ENCODE results near the gene BCL2L1. TPM values are rescaled to one million over a fixed set of nuclear protein-coding genes. Genes with fewer than 3 reads are reported as not detected.
"Not testable (repeated sequence)": the region's sequence is repeated elsewhere in the genome, so short reads cannot be mapped to it uniquely, and the experiment has no call there.

Gene BCL2L1
- polyA plus RNA-seq, 4 donors = 52.6 to 160 (median 86.3) TPM

DNA sequence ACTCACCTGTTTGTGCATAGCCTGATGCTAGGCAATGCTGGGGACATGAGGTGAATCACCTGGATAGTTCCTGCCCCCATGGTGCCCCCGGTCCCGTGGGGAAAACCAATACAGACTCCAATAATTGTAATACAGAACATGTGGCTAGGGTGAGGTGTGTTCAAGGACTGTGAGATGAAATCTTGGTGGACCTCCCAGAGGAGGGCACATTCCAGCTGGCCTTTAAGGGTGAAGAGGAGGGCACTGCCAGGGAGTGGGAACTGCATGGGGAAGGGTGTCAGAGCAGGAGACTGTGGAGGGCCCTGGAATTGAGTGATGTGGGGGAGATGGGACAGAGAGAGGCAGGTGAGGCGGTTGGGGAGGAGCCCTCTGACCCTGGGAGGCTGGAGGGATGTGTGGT lies 82.4 kb downstream of the BCL2L1 start:
- Histone ChIP-seq H3K4me3 (ENCODE audit: low read depth in 1 of 3, low read length in 3 of 3) (no peak overlapping the region), H3K36me3 (ENCODE audit: control insufficient read depth in 3 of 3, insufficient read depth in 2 of 3, low read depth in 1 of 3, low read length in 3 of 3) (no peaks in the 10 kb centered on the region), H3K9me3 (ENCODE audit: control insufficient read depth in 2 of 2, insufficient read depth in 1 of 2, low read depth in 1 of 2, low read length in 1 of 2) (no peaks in the 10 kb centered on the region), H3K27ac (ENCODE audit: low read depth in 1 of 3, low read length in 2 of 3) (no peak overlapping the region), H3K27me3 (ENCODE audit: control insufficient read depth in 3 of 3, insufficient read depth in 3 of 3, low read length in 3 of 3) (peaks cover 0 to 8% (median 0%) of the 10 kb centered on the region in 3 donors), H3K4me1 (ENCODE audit: control insufficient read depth in 3 of 3, insufficient read depth in 2 of 3, low read depth in 1 of 3, low read length in 2 of 3) (no peaks in the 10 kb centered on the region)
- DNase-seq (no peak), FAIRE-seq (no peak)
- WGBS, 3 donors = 44 to 68% (median 66%) methylated on average over 3 of the region's 3 CpGs

DNA sequence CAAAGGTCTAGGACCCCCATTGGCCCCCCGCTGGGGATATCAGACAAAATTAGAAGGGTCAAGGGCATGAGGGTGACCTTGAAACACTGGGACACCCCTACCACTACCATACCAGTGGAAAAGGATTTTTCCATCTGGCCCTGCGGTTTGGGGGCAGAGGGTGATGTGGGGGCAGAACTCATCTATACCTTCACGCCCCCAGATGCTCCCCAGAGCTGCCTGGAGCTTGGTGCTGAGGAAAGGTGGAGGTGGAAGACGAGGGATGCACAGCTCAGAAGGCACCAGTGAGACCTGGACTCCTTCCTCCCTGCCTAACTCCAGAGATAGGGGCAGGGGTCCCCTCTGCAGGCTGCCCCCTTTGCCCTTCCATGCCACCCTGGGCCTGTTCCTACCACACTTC lies 83.9 kb downstream of the BCL2L1 start:
- Histone ChIP-seq H3K4me1 (ENCODE audit: control insufficient read depth in 3 of 3, insufficient read depth in 2 of 3, low read depth in 1 of 3, low read length in 2 of 3) (no peaks in the 10 kb centered on the region), H3K36me3 (ENCODE audit: control insufficient read depth in 3 of 3, insufficient read depth in 2 of 3, low read depth in 1 of 3, low read length in 3 of 3) (no peaks in the 10 kb centered on the region), H3K27ac (ENCODE audit: low read depth in 1 of 3, low read length in 2 of 3) (no peak overlapping the region), H3K27me3 (ENCODE audit: control insufficient read depth in 3 of 3, insufficient read depth in 3 of 3, low read length in 3 of 3) (peaks cover 0 to 8% (median 0%) of the 10 kb centered on the region in 3 donors), H3K4me3 (ENCODE audit: low read depth in 1 of 3, low read length in 3 of 3) (no peak overlapping the region), H3K9me3 (ENCODE audit: control insufficient read depth in 2 of 2, insufficient read depth in 1 of 2, low read depth in 1 of 2, low read length in 1 of 2) (no peaks in the 10 kb centered on the region)
- FAIRE-seq (no peak), DNase-seq (no peak)
- 62 to 78% (median 70%) methylated on average over 4 of the region's 4 CpGs for WGBS, 3 donors

DNA sequence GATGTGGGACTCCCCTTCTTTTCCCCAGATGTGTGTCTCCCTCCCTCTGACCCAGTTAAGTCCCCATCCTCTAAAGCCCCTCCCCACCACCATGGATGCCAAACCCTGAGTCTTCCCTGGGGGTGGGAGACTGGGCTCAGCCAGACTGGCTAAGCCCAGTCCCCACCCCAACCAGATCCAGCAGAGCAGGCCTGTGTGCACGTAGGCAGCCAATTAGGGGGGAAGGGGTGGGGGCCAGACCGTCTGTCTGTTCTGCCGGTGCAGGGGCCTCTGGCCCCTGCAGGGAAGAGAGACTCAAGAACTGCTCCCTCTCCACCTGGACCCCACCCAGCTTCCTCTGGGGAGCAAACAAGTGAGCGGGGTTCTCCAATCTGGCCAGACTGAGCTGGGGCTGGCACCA lies 84.4 kb downstream of the BCL2L1 start:
- H3K36me3 ChIP-seq (ENCODE audit: control insufficient read depth in 3 of 3, insufficient read depth in 2 of 3, low read depth in 1 of 3, low read length in 3 of 3) = no peaks in the 10 kb centered on the region
- DNase-seq = no peak
- WGBS, 3 donors = 63 to 88% (median 80%) methylated on average over 4 of the region's 4 CpGs
- FAIRE-seq = no peak
- H3K27ac ChIP-seq (ENCODE audit: low read depth in 1 of 3, low read length in 2 of 3) = no peak overlapping the region
- H3K4me3 ChIP-seq (ENCODE audit: low read depth in 1 of 3, low read length in 3 of 3) = no peak overlapping the region
- no peaks in the 10 kb centered on the region for H3K9me3 ChIP-seq (ENCODE audit: control insufficient read depth in 2 of 2, insufficient read depth in 1 of 2, low read depth in 1 of 2, low read length in 1 of 2)
- H3K4me1 ChIP-seq (ENCODE audit: control insufficient read depth in 3 of 3, insufficient read depth in 2 of 3, low read depth in 1 of 3, low read length in 2 of 3) = no peaks in the 10 kb centered on the region
- H3K27me3 ChIP-seq (ENCODE audit: control insufficient read depth in 3 of 3, insufficient read depth in 3 of 3, low read length in 3 of 3) = peaks cover 0 to 8% (median 0%) of the 10 kb centered on the region in 3 donors

DNA sequence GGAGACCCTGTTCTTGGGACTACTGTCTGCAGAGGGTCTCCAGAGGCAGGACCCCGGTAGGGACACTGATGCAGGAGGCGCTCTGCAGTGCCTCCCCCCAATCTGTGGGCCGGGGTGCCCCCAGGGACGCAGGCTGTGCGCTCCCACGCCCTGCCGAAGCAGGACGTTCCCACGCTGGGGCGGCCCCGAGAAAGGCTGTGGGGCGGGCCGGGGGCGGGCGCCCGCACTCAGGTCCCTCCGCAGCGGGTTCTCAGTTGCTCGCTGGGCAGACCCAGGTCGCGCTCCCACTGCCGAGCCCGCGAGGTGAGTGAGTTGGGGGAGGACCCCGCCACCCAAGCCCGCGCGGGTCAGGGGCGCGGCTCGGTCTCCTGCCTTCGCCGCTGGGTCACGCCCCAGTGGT lies 85.0 kb downstream of the BCL2L1 start, which contains the start of gene COX4I2:
Gene COX4I2 (plus strand): TSS at position 253 of the 400 bp plus-strand sequence. CDS start 1,106 bp downstream, outside the sequence.
- WGBS, 3 donors = 33 to 41% (median 36%) methylated on average over 21 to 34 of the region's 34 CpGs
- Histone ChIP-seq H3K4me1 (ENCODE audit: control insufficient read depth in 3 of 3, insufficient read depth in 2 of 3, low read depth in 1 of 3, low read length in 2 of 3) (no peaks in the 10 kb centered on the region), H3K9me3 (ENCODE audit: control insufficient read depth in 2 of 2, insufficient read depth in 1 of 2, low read depth in 1 of 2, low read length in 1 of 2) (no peaks in the 10 kb centered on the region), H3K27me3 (ENCODE audit: control insufficient read depth in 3 of 3, insufficient read depth in 3 of 3, low read length in 3 of 3) (peaks cover 0 to 8% (median 0%) of the 10 kb centered on the region in 3 donors), H3K4me3 (ENCODE audit: low read depth in 1 of 3, low read length in 3 of 3) (no peak within 1 kb of the TSS), H3K36me3 (ENCODE audit: control insufficient read depth in 3 of 3, insufficient read depth in 2 of 3, low read depth in 1 of 3, low read length in 3 of 3) (no peaks in the 10 kb centered on the region), H3K27ac (ENCODE audit: low read depth in 1 of 3, low read length in 2 of 3) (no peak within 1 kb of the TSS)
- DNase-seq (no peak), FAIRE-seq (no peak)

DNA sequence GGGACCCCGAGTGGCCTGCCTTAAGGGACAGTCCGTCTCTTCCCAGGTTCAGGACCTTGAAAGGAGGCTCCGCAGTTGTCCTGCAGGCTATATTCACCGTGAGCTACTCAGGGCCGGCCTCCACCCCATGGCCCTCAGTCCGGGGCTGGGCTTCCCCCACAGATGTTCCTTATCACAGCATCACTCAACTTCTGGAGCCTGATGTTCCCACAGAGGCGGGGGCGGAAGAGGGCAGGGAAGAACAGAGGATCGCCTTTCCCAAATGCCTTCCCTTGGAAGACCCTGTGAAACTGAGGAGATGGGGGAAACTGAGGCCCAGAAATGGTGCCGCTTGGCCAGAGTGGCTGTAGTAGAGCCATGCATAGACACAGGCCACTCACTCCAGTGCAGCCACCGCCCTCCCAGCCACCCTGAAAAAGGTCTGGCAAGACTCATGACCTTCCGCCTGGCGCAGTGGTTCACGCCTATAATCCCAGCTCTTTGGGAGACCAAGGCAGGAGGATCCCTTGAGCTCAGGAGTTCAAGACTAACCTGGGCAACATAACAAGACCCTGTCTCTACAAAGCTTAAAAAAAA lies 89.2 kb downstream of the BCL2L1 start:
- FAIRE-seq (no peak), DNase-seq (no peak)
- H3K27ac ChIP-seq (ENCODE audit: low read depth in 1 of 3, low read length in 2 of 3) = no peak overlapping the region
- peaks cover 0 to 7% (median 0%) of the 10 kb centered on the region in 3 donors for H3K27me3 ChIP-seq (ENCODE audit: control insufficient read depth in 3 of 3, insufficient read depth in 3 of 3, low read length in 3 of 3)
- no peaks in the 10 kb centered on the region for H3K4me1 ChIP-seq (ENCODE audit: control insufficient read depth in 3 of 3, insufficient read depth in 2 of 3, low read depth in 1 of 3, low read length in 2 of 3)
- no peaks in the 10 kb centered on the region for H3K36me3 ChIP-seq (ENCODE audit: control insufficient read depth in 3 of 3, insufficient read depth in 2 of 3, low read depth in 1 of 3, low read length in 3 of 3)
- no peaks in the 10 kb centered on the region for H3K9me3 ChIP-seq (ENCODE audit: control insufficient read depth in 2 of 2, insufficient read depth in 1 of 2, low read depth in 1 of 2, low read length in 1 of 2)
- no peak overlapping the region for H3K4me3 ChIP-seq (ENCODE audit: low read depth in 1 of 3, low read length in 3 of 3)
- WGBS, 3 donors = 83 to 92% (median 91%) methylated on average over 14 of the region's 14 CpGs

DNA sequence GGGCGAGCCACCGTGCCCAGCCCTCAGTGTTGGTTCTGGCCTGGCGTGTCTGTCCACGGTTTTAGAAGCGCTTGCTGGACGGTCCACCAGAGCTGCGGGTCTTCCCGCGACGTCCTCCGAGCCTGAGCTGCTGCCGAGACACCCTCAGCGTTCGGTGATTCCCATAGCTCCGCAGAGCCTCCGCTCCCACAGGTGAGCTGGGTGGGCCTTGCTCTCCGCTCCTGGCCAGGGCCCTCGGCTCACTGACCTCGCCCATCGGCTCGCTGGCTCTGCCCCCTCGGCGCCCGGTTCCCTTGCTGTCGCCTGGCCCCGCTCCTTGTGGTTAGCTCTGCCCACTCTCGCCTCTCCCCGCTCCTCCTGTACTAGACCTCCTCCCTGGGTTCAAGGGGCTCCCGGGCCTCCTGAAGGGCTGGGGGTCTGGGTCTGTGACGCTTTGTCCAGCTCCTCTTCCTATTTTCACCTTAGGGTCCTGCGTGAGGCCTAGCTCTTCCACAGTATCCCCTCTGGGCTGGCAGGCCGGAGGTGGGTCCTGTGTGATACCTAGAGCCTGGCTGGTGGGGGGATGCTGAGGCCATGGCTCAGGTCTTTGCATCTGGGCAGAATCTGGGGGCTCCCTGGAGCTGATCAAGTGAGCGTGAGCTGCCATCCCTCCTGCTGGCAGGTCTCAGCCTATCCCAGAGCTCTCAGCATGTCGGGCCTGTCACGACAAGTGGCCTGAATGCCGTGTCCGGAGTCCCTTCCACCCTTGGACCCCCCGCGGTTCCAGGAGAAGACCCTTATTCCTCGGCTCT lies 89.9 kb downstream of the BCL2L1 start:
- no peaks in the 10 kb centered on the region for H3K9me3 ChIP-seq (ENCODE audit: control insufficient read depth in 2 of 2, insufficient read depth in 1 of 2, low read depth in 1 of 2, low read length in 1 of 2)
- DNase-seq (no peak), FAIRE-seq (no peak)
- no peaks in the 10 kb centered on the region for H3K36me3 ChIP-seq (ENCODE audit: control insufficient read depth in 3 of 3, insufficient read depth in 2 of 3, low read depth in 1 of 3, low read length in 3 of 3)
- peaks cover 0 to under 1% (median 0%) of the 10 kb centered on the region in 3 donors for H3K27me3 ChIP-seq (ENCODE audit: control insufficient read depth in 3 of 3, insufficient read depth in 3 of 3, low read length in 3 of 3)
- 92 to 96% (median 96%) methylated on average over 37 to 40 of the region's 40 CpGs for WGBS, 3 donors
- H3K4me3 ChIP-seq (ENCODE audit: low read depth in 1 of 3, low read length in 3 of 3) = no peak overlapping the region
- no peaks in the 10 kb centered on the region for H3K4me1 ChIP-seq (ENCODE audit: control insufficient read depth in 3 of 3, insufficient read depth in 2 of 3, low read depth in 1 of 3, low read length in 2 of 3)
- no peak overlapping the region for H3K27ac ChIP-seq (ENCODE audit: low read depth in 1 of 3, low read length in 2 of 3)

DNA sequence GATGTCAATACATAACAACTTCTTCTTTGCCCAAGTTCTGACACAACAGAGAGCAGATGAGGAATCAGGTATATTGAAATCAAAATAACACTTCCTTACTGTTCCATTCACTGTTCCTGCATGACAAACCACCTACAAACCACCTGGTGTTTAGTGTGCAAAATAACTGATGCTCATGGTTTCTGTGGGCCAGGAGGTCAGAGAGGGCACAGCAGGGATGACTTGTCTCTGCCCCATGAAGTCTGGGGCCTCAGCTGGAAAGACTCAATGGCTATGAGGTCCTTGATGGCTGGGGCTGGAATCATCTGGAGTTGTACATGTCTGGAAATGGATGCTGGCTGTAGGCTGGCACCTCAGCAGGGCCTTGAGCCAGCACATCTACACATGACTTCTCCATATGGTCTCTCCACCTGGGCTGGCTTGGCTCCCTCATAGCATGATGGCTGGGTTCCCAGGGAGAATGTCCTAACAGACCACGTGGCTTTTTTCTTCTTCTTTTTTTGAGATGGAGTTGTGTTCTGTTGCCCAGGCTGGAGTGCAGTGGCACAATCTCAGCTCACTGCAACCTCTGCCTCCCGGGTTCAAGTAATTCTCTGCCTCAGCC lies 92.4 kb downstream of the BCL2L1 start:
- 46 to 59% (median 48%) methylated on average over 2 of the region's 2 CpGs for WGBS, 3 donors
- FAIRE-seq (no peak), DNase-seq (no peak)
- Histone ChIP-seq H3K4me3 (ENCODE audit: low read depth in 1 of 3, low read length in 3 of 3) (no peak overlapping the region), H3K36me3 (ENCODE audit: control insufficient read depth in 3 of 3, insufficient read depth in 2 of 3, low read depth in 1 of 3, low read length in 3 of 3) (no peaks in the 10 kb centered on the region), H3K27me3 (ENCODE audit: control insufficient read depth in 3 of 3, insufficient read depth in 3 of 3, low read length in 3 of 3) (no peaks in the 10 kb centered on the region), H3K9me3 (ENCODE audit: control insufficient read depth in 2 of 2, insufficient read depth in 1 of 2, low read depth in 1 of 2, low read length in 1 of 2) (no peaks in the 10 kb centered on the region), H3K27ac (ENCODE audit: low read depth in 1 of 3, low read length in 2 of 3) (no peak overlapping the region), H3K4me1 (ENCODE audit: control insufficient read depth in 3 of 3, insufficient read depth in 2 of 3, low read depth in 1 of 3, low read length in 2 of 3) (no peaks in the 10 kb centered on the region)

DNA sequence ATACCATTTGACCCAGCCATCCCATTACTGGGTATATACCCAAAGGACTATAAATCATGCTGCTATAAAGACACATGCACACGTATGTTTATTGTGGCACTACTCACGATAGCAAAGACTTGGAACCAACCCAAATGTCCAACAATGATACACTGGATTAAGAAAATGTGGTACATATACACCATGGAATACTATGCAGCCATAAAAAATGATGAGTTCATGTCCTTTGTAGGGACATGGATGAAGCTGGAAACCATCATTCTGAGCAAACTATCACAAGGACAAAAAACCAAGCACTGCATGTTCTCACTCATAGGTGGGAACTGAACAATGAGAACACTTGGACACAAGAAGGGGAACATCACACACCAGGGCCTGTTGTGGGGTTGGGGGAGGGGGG lies 94.6 kb downstream of the BCL2L1 start:
- H3K36me3 ChIP-seq (ENCODE audit: control insufficient read depth in 3 of 3, insufficient read depth in 2 of 3, low read depth in 1 of 3, low read length in 3 of 3); H3K4me3 ChIP-seq (ENCODE audit: low read depth in 1 of 3, low read length in 3 of 3); FAIRE-seq; H3K9me3 ChIP-seq (ENCODE audit: control insufficient read depth in 2 of 2, insufficient read depth in 1 of 2, low read depth in 1 of 2, low read length in 1 of 2); H3K27me3 ChIP-seq (ENCODE audit: control insufficient read depth in 3 of 3, insufficient read depth in 3 of 3, low read length in 3 of 3); H3K4me1 ChIP-seq (ENCODE audit: control insufficient read depth in 3 of 3, insufficient read depth in 2 of 3, low read depth in 1 of 3, low read length in 2 of 3); DNase-seq; H3K27ac ChIP-seq (ENCODE audit: low read depth in 1 of 3, low read length in 2 of 3): not testable (repeated sequence)
- 56 to 74% (median 58%) methylated on average over 2 of the region's 2 CpGs for WGBS, 3 donors

Data from small intestine (tissue), 7 donors.